ENCODE results near the gene CCDC74A.
"Not testable (repeated sequence)": the region's sequence is repeated elsewhere in the genome, so short reads cannot be mapped to it uniquely, and the experiment has no call there.

The CCDC74A gene

GRCh38 chr2:131525256-131525655 is 2.4 kb upstream of the CCDC74A start:
- DNase-seq (ENCODE audit: extremely low read depth in 1 of 2, low read depth in 1 of 2): not testable (repeated sequence)

GRCh38 chr2:131528981-131529863 is 1.5 kb downstream of the CCDC74A start:
- DNase-seq (ENCODE audit: extremely low read depth in 1 of 2, low read depth in 1 of 2): not testable (repeated sequence)

DNA sequence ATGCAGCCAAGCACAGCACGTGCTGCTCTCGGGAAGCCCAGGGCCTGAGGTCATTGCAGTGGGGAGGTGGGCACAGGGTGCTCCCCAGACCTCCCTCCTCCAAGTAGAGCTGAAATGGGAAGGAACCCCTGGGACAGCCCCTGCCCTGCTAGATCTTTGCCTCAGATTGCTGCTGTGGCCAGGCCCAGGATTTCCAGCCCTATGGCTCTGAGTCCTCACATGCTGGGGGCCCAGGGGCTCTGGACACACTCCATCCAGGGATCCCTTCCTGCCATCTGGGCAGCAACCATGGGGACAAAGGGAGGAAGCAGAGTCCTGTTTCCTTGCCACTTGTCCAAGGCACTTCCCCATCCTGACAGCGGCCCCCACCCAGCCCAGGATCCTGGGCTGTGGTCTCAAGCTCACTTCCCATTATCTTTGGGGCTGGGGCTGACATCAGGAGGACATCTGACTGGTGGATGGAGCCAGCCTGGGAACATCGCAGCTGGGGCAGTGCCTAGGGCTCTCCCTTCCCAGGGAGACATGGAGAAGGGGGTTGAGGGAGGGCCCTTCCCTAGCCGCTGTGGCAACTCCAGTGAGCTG is 2.3 kb downstream of the CCDC74A start:
- not testable (repeated sequence) for DNase-seq (ENCODE audit: extremely low read depth in 1 of 2, low read depth in 1 of 2)

DNA sequence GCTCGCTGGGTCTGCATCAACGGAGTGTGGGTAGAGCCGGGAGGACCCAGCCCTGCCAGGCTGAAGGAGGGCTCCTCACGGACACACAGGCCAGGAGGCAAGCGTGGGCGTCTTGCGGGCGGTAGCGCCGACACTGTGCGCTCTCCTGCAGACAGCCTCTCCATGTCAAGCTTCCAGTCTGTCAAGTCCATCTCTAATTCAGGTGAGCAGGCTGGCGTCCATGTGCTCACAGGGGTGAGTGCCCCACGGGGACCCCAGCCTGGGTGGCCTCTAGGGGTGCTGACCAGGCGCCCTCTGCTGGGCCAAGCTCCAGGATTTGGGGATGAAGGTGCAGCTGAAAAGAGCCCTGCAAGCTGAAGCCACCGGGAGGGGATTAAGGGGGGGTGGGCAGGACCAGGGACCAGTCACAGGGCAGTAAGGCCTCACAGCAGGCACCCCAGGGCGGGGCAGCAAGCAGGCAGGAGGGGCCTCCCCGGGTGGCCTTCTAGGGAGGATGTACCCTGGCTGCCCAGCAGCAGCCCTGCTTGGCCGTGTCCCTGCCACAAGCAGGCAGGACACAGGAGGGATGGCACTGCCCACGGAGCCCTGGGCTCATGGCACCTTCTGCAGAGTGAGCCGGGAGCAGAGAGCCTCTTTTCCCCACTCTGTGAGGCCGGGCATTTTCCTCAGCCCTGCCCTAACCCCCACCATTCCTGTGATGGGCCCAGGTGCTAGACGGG is 3.1 kb downstream of the CCDC74A start:
- DNase-seq (ENCODE audit: extremely low read depth in 1 of 2, low read depth in 1 of 2): not testable (repeated sequence)

GRCh38 chr2:131531547-131532185 is 4.0 kb downstream of the CCDC74A start:
- DNase-seq (ENCODE audit: extremely low read depth in 1 of 2, low read depth in 1 of 2): not testable (repeated sequence)

- not testable (repeated sequence) for DNase-seq (ENCODE audit: extremely low read depth in 1 of 2, low read depth in 1 of 2)
Observed at GRCh38 chr2:131532723-131533608, 5.3 kb downstream of the CCDC74A start.

GRCh38 chr2:131533609-131534316 is 6.1 kb downstream of the CCDC74A start:
- DNase-seq (ENCODE audit: extremely low read depth in 1 of 2, low read depth in 1 of 2): not testable (repeated sequence)

GRCh38 chr2:131534317-131534672 is 6.6 kb downstream of the CCDC74A start:
- not testable (repeated sequence) for DNase-seq (ENCODE audit: extremely low read depth in 1 of 2, low read depth in 1 of 2)

DNA sequence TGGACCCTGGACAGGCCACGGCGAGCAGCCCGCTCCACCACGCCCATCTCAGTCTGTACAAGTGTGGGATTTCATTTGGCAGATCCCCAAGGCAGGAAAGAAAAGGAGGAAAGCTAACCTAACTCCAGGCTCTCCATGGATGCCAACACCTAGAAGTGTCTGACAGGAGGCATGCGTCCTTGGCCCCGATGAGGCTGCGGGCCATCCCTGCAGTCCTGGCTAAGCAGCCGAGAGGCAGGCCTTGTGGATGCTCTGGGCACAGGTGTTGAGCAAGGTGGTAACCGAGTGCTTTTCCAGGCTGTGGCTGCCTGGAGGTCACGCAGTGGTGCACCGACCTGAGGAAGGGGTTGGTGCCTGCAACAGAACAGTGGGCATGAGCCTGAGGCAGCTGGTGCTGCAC is 7.3 kb downstream of the CCDC74A start:
- DNase-seq (ENCODE audit: extremely low read depth in 1 of 2, low read depth in 1 of 2): not testable (repeated sequence)

- DNase-seq (ENCODE audit: extremely low read depth in 1 of 2, low read depth in 1 of 2): no peak
Observed at GRCh38 chr2:131535526-131535925, 7.8 kb downstream of the CCDC74A start.

GRCh38 chr2:131535951-131536826 is 8.5 kb downstream of the CCDC74A start:
- DNase-seq (ENCODE audit: extremely low read depth in 1 of 2, low read depth in 1 of 2): not testable (repeated sequence)

- not testable (repeated sequence) for DNase-seq (ENCODE audit: extremely low read depth in 1 of 2, low read depth in 1 of 2)
Observed at GRCh38 chr2:131536841-131537240, 9.2 kb downstream of the CCDC74A start.

DNA sequence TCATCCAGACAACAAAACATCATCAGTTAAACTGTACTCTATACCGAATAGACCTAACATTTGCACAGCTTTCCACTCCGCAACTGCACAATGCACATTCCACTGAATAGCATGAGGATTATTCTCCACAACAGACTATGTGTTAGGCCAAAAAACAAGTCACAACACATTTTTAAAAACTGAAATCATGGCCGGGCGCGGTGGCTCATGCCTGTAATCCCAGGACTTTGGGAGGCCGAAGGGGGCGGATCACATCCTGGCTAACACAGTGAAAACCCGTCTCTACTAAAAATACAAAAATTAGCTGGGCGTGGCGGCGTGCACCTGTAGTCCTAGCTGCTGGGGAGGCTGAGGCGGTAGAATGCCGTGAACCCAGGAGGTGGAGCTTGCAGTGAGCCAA is 11.2 kb downstream of the CCDC74A start:
- DNase-seq (ENCODE audit: extremely low read depth in 1 of 2, low read depth in 1 of 2): not testable (repeated sequence)

GRCh38 chr2:131542438-131543384 is 15.0 kb downstream of the CCDC74A start:
- DNase-seq (ENCODE audit: extremely low read depth in 1 of 2, low read depth in 1 of 2): no peak

- no peak for DNase-seq (ENCODE audit: extremely low read depth in 1 of 2, low read depth in 1 of 2)
Observed at GRCh38 chr2:131543385-131543891, 15.8 kb downstream of the CCDC74A start.

DNA sequence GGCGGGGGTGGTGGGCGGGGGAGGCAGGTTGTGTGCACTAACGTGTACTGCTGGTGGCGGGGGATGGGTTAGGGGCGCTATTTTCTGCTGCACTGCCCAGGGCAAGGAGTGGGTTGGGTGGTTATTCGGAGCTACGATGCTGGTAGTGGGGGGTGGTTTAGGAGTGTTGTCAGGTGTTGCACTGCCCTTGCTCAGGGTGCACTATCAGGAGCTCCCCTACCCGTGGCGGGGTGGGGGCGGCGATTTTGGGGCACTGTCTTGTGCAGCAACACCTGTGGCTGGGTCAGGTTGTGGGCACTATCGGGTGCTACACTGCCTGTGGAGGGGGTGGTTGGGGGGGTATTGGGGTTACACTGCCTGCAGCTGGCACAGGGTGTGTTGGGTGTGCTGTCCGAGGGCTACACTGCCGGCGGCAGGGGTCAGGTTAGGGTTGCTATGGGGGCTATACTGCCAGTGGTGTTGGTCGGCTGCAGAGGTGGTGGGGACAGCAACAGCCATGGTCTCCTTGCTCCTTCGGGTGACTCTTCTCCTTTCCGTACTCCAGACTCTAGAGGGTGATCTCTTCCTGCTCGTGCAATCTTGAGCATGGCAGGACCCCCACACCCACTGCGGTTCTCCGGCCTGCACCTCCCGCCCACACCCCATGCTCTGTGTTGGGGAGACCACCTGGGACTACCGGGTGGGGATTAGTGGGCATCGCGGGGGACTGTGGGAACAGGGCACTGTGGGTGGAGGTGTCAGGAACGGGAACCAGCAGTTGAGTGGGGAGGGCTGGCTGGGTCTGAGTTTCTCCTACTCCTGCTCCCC is 16.5 kb downstream of the CCDC74A start:
- DNase-seq (ENCODE audit: extremely low read depth in 1 of 2, low read depth in 1 of 2): not testable (repeated sequence)

Measured in stimulated activated CD8-positive, alpha-beta memory T cell treated with anti-CD3 and anti-CD28 coated beads, Interleukin-7, amount 100 ng/mL, for 48 hours (primary cell).